SK-N-MC (cell line): ENCODE results near the gene FOXP4.

Experiments used
- EZH2 ChIP-seq: fragments of 200-600 bp; sonication (generic); IDR thresholded peaks from one replicate; pipeline ENCODE4 v1.6.1; 2017; ENCODE audit warnings: antibody characterized with exemption
- POLR2AphosphoS5 ChIP-seq: IDR thresholded peaks from 2 replicates; pipeline ENCODE4 v1.6.1; 2012; ENCODE audit warnings: mild to moderate bottlenecking, low read depth, low read length, borderline replicate concordance

GRCh38 chr6:41568202-41568584 is 22.0 kb downstream of the FOXP4 start:
- TF ChIP-seq POLR2AphosphoS5 (no peak), EZH2 (no peak)
